ENCODE measurements around the gene CCDC9B. TPM values are rescaled to one million over a fixed set of nuclear protein-coding genes. Genes with fewer than 3 reads are reported as not detected.

The CCDC9B gene
- total RNA-seq (ENCODE audit: low replicate concordance), result 0.25 TPM in 1 of 2 replicates, not detected in the other

- peak; percentile 55 for DNase-seq (ENCODE audit: low spot score)
- H3K4me3 Mint-ChIP-seq, result no peak within 1 kb of the TSS
- Histone ChIP-seq H2AFZ (replicated peaks) (peak within 1 kb of the TSS; percentile 81), H3K79me2 (ENCODE audit: low read depth) (no peaks in the 10 kb centered on the region), H3F3A (ENCODE audit: low read depth) (no peaks in the 10 kb centered on the region), H3K36me3 (no peaks in the 10 kb centered on the region), H4K20me1 (ENCODE audit: low read depth) (no peaks in the 10 kb centered on the region), H3K27ac (no peak within 1 kb of the TSS), H3K4me3 (no peak within 1 kb of the TSS), H3K4me2 (peak within 1 kb of the TSS; percentile 16), H3K9ac (no peak within 1 kb of the TSS), H3K27me3 (peaks cover 5% of the 10 kb centered on the region), H3K4me1 (peaks cover 11% of the 10 kb centered on the region), H3K9me3 (ENCODE audit: low read depth) (no peaks in the 10 kb centered on the region)
- H3K27me3 Mint-ChIP-seq (ENCODE audit: insufficient read depth, low read depth), result peaks cover 13% of the 10 kb centered on the region
- H3K27ac Mint-ChIP-seq, result peak within 1 kb of the TSS; percentile 89
- no peak for TF ChIP-seq CTCF (IDR thresholded peaks at IDR 0.05)
- TF ChIP-seq EZH2 (IDR thresholded peaks at IDR 0.05), result no peak
- TF ChIP-seq EZH2phosphoT487 (IDR thresholded peaks at IDR 0.05), result no peak
- H3K9me3 Mint-ChIP-seq, result no peaks in the 10 kb centered on the region
- no peaks in the 10 kb centered on the region for H3K36me3 Mint-ChIP-seq
- H3K4me1 Mint-ChIP-seq, result peaks cover 15% of the 10 kb centered on the region
These were observed at the start of gene CCDC9B for GRCh38 chr15:40340740-40341400. CCDC9B (minus strand) TSS chr15:40340939; CDS start chr15:40340819, 120 bp downstream.

GRCh38 chr15:40389824-40390595, 49.3 kb upstream of the CCDC9B start:
- Mint-ChIP-seq H3K9me3 (no peaks in the 10 kb centered on the region), H3K27me3 (ENCODE audit: insufficient read depth, low read depth) (no peaks in the 10 kb centered on the region), H3K4me1 (peaks cover 4% of the 10 kb centered on the region), H3K36me3 (peaks cover 48% of the 10 kb centered on the region), H3K27ac (no peak overlapping the region), H3K4me3 (no peak overlapping the region)
- Histone ChIP-seq H4K20me1 (ENCODE audit: low read depth) (peaks cover 15% of the 10 kb centered on the region), H3K4me2 (no peak overlapping the region), H3K4me1 (peaks cover under 1% of the 10 kb centered on the region), H3K36me3 (peaks cover 53% of the 10 kb centered on the region), H3F3A (ENCODE audit: low read depth) (peaks cover 6% of the 10 kb centered on the region), H2AFZ (replicated peaks) (no peak overlapping the region), H3K79me2 (ENCODE audit: low read depth) (peaks cover 10% of the 10 kb centered on the region), H3K27me3 (no peaks in the 10 kb centered on the region), H3K4me3 (no peak overlapping the region), H3K27ac (no peak overlapping the region), H3K9me3 (ENCODE audit: low read depth) (no peaks in the 10 kb centered on the region), H3K9ac (no peak overlapping the region)
- DNase-seq (ENCODE audit: low spot score), result no peak
- TF ChIP-seq CTCF (IDR thresholded peaks at IDR 0.05) (no peak), EZH2 (IDR thresholded peaks at IDR 0.05) (no peak), EZH2phosphoT487 (IDR thresholded peaks at IDR 0.05) (no peak)

DNA sequence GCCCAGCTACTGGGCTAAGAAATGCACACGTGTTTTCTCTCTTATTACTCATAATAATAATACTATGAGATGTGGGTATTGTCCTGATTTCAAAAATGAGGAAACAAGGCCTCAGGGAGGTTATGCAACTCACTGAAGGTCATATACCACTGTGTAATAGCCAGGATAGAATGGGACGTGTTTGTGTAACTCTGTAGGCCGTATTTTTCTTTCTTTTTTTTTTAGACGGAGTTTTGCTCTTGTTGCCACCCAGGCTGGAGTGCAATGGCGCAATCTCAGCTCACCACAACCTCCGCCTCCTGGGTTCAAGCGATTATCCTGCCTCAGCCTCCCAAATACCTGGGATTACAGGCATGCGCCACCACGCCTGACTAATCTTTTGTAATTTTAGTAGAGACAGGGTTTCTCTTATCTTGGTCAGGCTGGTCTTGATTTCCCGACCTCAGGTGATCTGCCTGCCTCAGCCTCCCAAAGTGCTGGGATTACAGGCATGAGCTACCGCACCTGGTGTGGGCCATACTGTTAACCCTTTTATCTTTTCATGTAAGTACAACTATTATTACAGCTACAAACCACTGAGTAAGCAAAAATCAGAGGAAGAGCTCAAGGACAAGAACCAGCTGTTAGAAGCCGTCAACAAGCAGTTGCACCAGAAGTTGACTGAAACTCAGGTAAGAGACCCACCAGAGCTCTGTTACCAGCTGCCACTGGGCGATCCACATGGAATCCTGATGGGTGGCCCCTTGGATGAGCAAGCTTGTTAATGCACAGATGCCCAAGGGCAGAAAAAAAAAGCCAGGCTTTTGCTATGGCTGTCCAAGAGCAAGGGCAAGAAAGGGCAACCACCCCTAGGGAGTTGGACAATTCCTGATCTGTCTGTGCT, 48.4 kb upstream of the CCDC9B start:
- H3K4me2 ChIP-seq, result no peak overlapping the region

More for the DNA sequence above, 48.4 kb upstream of the CCDC9B start:
- no peak overlapping the region for H3K4me3 ChIP-seq
- no peak overlapping the region for H2AFZ ChIP-seq (replicated peaks)
- no peak overlapping the region for H3K27ac ChIP-seq
- TF ChIP-seq EZH2 (IDR thresholded peaks at IDR 0.05) (no peak), CTCF (IDR thresholded peaks at IDR 0.05) (no peak), EZH2phosphoT487 (IDR thresholded peaks at IDR 0.05) (no peak)
- H4K20me1 ChIP-seq (ENCODE audit: low read depth), result peaks cover 22% of the 10 kb centered on the region
- no peak overlapping the region for H3K9ac ChIP-seq
- Mint-ChIP-seq H3K9me3 (no peaks in the 10 kb centered on the region), H3K36me3 (peaks cover 48% of the 10 kb centered on the region), H3K27ac (no peak overlapping the region), H3K4me1 (peaks cover 10% of the 10 kb centered on the region), H3K4me3 (no peak overlapping the region), H3K27me3 (ENCODE audit: insufficient read depth, low read depth) (no peaks in the 10 kb centered on the region)
- DNase-seq (ENCODE audit: low spot score), result no peak
- peaks cover 53% of the 10 kb centered on the region for H3K36me3 ChIP-seq
- no peaks in the 10 kb centered on the region for H3K9me3 ChIP-seq (ENCODE audit: low read depth)
- H3F3A ChIP-seq (ENCODE audit: low read depth), result peaks cover 6% of the 10 kb centered on the region
- peaks cover 18% of the 10 kb centered on the region for H3K79me2 ChIP-seq (ENCODE audit: low read depth)
- H3K4me1 ChIP-seq, result peaks cover 8% of the 10 kb centered on the region
- no peaks in the 10 kb centered on the region for H3K27me3 ChIP-seq
